22Rv1 (cell line): Measurements from ENCODE around the gene FBL.

ENCODE experiments used
- H3K27ac ChIP-seq: fragments of 450-650 bp; 2 replicates; pipeline ENCODE4 v1.5.1; 2017
- ZFX ChIP-seq: fragments of 450-650 bp; IDR thresholded peaks from 2 replicates; pipeline ENCODE4 v1.6.1; 2017; ENCODE audit warnings: antibody characterized with exemption, borderline replicate concordance
- TF ChIP-seq, protein P1 (sequence below): fragments of 450-650 bp; IDR thresholded peaks from 2 replicates; pipeline ENCODE4 v1.5.1; 2017; ENCODE audit warnings: mild to moderate bottlenecking

FBL gene

DNA sequence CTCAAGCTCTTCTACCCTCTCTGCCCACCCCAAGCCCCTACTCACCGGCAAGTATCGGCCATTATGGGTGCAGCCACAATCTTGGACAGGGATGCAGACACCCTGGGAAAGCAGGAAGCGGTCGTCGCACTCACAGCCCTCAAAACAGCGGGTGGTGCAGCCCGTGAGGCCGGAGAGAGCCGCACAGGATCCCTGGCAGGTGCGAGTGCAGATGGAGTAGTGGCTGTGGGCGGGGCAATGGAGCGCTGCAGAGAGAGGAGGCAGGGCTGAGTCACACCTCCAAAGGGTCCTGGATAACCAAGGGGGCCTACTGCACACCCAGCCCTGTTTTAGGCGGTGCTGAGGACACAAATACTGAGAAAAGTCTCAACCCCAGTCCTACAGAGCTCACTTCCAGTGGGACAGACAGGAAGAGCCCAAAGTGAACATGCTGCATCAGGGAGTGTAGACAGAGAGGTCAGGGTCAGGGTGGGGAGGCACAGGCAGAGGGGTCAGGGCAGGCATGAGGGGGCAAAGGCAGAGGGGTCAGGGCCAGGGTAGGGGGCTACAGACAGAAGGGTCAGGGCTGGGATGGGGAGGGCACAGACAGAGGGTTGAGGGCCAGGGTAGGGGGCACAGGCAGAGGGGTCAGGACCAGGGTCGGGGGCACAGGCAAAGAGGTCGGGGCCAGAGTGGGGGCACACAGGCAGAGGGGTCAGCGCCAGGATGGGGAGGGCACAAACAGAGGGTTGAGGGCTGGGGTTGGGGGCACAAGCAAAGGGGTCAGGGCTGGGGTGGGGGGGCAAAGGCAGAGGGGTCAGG, 24.2 kb upstream of the FBL start:
- H3K27ac ChIP-seq = no peak overlapping the region
- TF ChIP-seq, protein P1, sequence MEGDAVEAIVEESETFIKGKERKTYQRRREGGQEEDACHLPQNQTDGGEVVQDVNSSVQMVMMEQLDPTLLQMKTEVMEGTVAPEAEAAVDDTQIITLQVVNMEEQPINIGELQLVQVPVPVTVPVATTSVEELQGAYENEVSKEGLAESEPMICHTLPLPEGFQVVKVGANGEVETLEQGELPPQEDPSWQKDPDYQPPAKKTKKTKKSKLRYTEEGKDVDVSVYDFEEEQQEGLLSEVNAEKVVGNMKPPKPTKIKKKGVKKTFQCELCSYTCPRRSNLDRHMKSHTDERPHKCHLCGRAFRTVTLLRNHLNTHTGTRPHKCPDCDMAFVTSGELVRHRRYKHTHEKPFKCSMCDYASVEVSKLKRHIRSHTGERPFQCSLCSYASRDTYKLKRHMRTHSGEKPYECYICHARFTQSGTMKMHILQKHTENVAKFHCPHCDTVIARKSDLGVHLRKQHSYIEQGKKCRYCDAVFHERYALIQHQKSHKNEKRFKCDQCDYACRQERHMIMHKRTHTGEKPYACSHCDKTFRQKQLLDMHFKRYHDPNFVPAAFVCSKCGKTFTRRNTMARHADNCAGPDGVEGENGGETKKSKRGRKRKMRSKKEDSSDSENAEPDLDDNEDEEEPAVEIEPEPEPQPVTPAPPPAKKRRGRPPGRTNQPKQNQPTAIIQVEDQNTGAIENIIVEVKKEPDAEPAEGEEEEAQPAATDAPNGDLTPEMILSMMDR = no peak
- TF ChIP-seq ZFX = no peak

DNA sequence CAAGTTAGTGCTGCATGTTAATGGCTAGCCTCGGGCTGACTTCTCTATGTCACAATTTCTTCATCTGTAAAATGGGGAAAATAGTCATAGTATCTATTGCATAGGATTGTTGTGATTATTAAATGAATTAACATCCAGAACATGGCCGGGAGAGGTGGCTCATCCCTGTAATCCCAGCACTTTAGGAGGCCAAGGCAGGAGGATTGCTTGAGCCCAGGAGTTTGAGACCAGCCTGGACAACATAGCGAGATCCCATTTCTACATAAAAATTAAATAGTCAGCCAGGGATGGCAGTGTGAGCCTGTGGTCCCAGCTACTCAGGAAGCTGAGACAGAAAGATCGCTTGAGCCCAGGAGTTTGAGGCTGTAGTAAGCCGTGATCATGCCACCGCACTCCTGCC, 21.8 kb upstream of the FBL start:
- TF ChIP-seq, protein P1 = no peak
- no peak for TF ChIP-seq ZFX

DNA sequence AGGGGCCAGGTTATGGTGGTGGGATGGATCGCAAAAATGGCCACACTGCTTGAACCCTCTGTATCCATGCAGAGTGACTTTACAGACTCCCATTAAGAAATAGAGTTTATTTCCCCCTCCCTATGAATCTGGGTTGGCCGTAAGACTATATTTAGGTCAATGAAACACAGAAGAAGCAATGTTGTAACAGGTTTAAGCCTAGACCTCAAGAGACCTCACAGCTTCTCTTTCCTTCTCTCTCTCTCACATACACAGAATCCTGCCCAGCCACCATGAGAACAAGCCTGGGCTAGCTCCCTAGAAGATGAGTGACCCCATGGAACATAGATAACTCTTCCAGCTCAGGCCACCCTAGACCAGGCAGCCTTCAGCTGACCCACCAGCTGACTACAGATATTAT, 21.0 kb upstream of the FBL start:
- no peak overlapping the region for H3K27ac ChIP-seq
- no peak for TF ChIP-seq ZFX
- TF ChIP-seq, protein P1 = no peak

More for the DNA sequence above, 21.8 kb upstream of the FBL start:
- H3K27ac ChIP-seq = no peak overlapping the region

DNA sequence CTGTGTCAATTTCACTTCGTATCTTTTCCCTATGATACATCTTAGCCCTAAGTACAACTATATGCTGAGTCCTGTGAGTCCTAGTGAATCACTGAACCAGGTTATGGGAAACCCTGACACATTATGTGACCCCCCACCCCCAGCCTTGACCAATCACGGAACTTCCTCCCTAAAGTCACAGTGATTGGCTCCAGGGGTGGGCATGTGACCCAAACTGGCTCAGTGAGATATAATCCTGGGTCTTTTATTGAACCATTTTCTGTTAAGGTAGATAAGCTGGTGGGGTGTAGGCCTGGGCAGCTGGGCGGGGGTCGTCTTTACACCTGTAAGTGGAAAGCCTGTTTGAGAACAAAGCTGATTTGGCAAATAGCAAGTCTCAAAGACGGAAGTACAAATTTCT, 19.8 kb upstream of the FBL start:
- TF ChIP-seq ZFX = no peak
- TF ChIP-seq, protein P1 = no peak

DNA sequence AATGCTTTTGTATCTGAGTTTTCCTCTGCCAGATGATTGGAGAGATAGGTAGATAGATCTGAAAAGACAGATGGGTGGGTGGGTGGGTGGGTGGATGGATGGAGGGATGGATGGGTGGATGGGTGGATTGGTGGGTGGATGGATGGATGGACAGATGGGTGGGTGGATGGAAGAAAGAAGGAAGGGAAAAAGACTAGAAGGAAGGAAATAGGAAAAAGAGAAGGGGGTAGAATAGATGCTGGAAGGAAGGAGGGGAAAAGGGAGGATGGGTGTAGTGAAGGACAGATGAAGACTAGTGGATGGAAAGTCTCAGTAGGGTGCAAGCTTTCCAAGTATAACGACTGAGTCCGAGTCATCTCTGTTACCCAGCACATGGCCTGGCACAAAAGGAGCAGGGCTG, 19.0 kb upstream of the FBL start:
- no peak overlapping the region for H3K27ac ChIP-seq
- TF ChIP-seq, protein P1 = no peak

More for the DNA sequence above, 19.8 kb upstream of the FBL start:
- H3K27ac ChIP-seq = no peak overlapping the region

DNA sequence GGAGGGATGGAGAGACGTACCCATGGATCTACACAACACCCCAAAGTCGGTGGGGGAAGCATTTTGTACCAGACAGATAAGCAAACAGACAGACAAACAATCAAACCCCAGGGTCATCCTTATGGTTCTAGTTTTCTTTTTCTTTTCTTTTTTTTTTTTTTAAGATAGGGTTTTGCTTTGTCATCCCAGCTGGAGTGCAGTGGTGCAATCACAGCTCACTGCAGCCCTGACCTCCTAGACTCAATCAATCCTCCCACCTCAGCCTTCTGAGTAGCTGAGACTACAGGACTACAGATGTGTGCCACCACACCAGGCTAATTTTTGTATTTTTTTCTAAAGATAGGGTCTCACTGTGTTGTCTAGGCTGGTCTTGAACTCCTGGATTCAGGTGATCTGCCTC, 17.9 kb upstream of the FBL start:
- H3K27ac ChIP-seq = no peak overlapping the region
- TF ChIP-seq, protein P1 = no peak
- TF ChIP-seq ZFX = no peak

DNA sequence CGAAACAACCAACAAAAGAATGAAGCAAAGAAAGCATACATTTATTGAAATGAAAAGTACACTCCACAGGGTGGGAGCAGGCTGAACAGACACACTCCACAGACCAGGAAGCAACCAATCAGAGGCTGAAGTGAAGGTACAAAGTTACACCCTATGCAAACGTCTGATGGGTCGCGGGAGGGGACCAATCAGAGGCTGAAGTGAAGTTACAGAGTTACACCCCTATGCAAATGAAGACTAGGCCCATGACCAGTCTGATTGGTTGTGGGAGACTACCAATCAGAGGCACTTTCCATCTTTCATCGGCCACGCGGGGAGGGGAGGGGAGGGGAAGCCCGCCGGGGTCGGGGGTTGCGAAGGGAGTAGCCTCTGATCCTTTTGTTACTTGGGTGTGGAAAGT, 12.4 kb upstream of the FBL start:
- TF ChIP-seq, protein P1 = 0 out of 2 replicates have a peak, but pooled peaks have one; percentile 6
- TF ChIP-seq ZFX = no peak
- peak overlapping the region; percentile 89 for H3K27ac ChIP-seq
